Esophagus muscularis mucosa (tissue), 4 donors: Measurements from ENCODE around the gene REXO2. TPM values are rescaled to one million over a fixed set of nuclear protein-coding genes. Genes with fewer than 3 reads are reported as not detected.

Experiments used
- DNase-seq: peaks from one replicate; pipeline ENCODE4 v3.0.0-alpha.2; 2017; ENCODE audit errors: extremely low spot score
- H3K27ac ChIP-seq, 4 donors: fragments of 200-600 bp; sonication (generic); replicated peaks in 1 of 4; 1 replicate in 3 of 4; 2 replicates in 1 of 4; pipeline ENCODE4 v1.5.1; 2016 to 2019; ENCODE audit warnings: mild to moderate bottlenecking in 1 of 4
- H3K27me3 ChIP-seq, 4 donors: fragments of 200-600 bp; sonication (generic); one replicate each; pipeline versions ENCODE4 v1.5.1 to v1.6.0; 2016 to 2019
- H3K36me3 ChIP-seq, 4 donors: fragments of 200-600 bp; sonication (generic); one replicate each; pipeline ENCODE4 v1.5.1; 2016 to 2019
- H3K4me1 ChIP-seq, 4 donors: fragments of 200-600 bp; sonication (generic); one replicate each; pipeline ENCODE4 v1.5.1; 2016 to 2019
- H3K4me3 ChIP-seq, 4 donors: fragments of 200-600 bp; sonication (generic); 1 replicate in 2 of 4; 2 replicates in 2 of 4; pipeline ENCODE4 v1.5.1; 2016 to 2019; ENCODE audit warnings: mild to moderate bottlenecking in 4 of 4, moderate library complexity in 1 of 4
- H3K9me3 ChIP-seq, 4 donors: fragments of 200-600 bp; sonication (generic); 1 replicate in 3 of 4; 2 replicates in 1 of 4; pipeline ENCODE4 v1.5.1; 2016 to 2019
- EP300 ChIP-seq: sonication (generic); formaldehyde crosslinking; IDR thresholded peaks from one replicate; pipeline ENCODE4 v1.6.1; 2017; ENCODE audit warnings: antibody characterized with exemption
- POLR2A ChIP-seq: fragments of 450-650 bp; IDR thresholded peaks from one replicate; pipeline ENCODE4 v1.6.1; 2017; ENCODE audit warnings: antibody characterized with exemption, moderate library complexity, mild to moderate bottlenecking, low read depth
- POLR2AphosphoS5 ChIP-seq, 2 donors: sonication (generic); formaldehyde crosslinking; IDR thresholded peaks; one replicate each; pipeline ENCODE4 v1.6.1; 2017; ENCODE audit warnings: antibody characterized with exemption in 2 of 2
- WGBS: methylation state at CpG from one replicate; pipeline ENCODE4 v1.1.5; 2018; 5-methylcytosine and 5-hydroxymethylcytosine counted together
- intact Hi-C: fragments of 100-400 bp; cut with DNase I; formaldehyde crosslinking; loops from one replicate; pipeline ENCODE4 v1.15.1; 2023
- total RNA-seq, 4 donors: library from RNA; depleted of rRNA; stranded (reverse); fragments of >200 nt; gene quantifications; one replicate each; pipeline versions ENCODE4 v1.1.0 to v1.2.1, GENCODE V29; 2016
- TF ChIP-seq, protein P1 (sequence below), 3 experiments: fragments of 200-600 bp in 2 of 3; fragments of 450-650 bp in 1 of 3; sonication (generic) in 2 of 3; IDR thresholded peaks; one replicate each; pipeline ENCODE4 v1.5.1; 2017 to 2019; ENCODE audit warnings: antibody characterized with exemption in 3 of 3, mild to moderate bottlenecking in 2 of 3, moderate library complexity in 1 of 3

Gene REXO2
- total RNA-seq, 4 donors from 2014 or later = 95.1 to 152 (median 142) TPM

DNA sequence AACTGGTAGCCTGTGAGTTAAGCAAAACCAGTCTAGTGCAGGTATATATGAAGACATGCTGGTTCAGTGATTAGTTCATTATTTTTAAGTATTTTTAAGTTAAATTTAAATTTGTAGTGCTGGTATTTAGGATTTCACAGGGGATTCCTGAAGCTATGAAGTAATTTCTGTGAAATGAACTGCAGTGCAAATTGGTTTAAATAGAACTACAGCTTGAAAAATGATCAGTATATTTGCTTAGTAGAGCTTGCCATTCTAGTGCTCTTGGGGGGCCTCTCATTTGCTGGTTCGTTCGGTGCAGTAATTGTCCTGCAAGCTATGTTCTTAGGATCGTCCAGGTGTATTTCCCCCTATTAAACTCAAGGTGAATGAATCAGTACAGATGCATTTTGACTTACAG is 13.1 kb downstream of the REXO2 start:
- Histone ChIP-seq H3K4me3 (no peak overlapping the region), H3K4me1 (peaks cover 9 to 17% (median 16%) of the 10 kb centered on the region in 4 donors), H3K27ac (no peak overlapping the region), H3K36me3 (peaks cover 18 to 52% (median 27%) of the 10 kb centered on the region in 4 donors), H3K9me3 (no peaks in the 10 kb centered on the region), H3K27me3 (no peaks in the 10 kb centered on the region)
- WGBS = 96% methylated on average over 3 of the region's 3 CpGs
- no peak for DNase-seq
- intact Hi-C loops = no loop called here
- TF ChIP-seq POLR2AphosphoS5 (IDR thresholded peaks at IDR 0.05) (no peak), POLR2A (no peak), EP300 (no peak)
- TF ChIP-seq, protein P1, sequence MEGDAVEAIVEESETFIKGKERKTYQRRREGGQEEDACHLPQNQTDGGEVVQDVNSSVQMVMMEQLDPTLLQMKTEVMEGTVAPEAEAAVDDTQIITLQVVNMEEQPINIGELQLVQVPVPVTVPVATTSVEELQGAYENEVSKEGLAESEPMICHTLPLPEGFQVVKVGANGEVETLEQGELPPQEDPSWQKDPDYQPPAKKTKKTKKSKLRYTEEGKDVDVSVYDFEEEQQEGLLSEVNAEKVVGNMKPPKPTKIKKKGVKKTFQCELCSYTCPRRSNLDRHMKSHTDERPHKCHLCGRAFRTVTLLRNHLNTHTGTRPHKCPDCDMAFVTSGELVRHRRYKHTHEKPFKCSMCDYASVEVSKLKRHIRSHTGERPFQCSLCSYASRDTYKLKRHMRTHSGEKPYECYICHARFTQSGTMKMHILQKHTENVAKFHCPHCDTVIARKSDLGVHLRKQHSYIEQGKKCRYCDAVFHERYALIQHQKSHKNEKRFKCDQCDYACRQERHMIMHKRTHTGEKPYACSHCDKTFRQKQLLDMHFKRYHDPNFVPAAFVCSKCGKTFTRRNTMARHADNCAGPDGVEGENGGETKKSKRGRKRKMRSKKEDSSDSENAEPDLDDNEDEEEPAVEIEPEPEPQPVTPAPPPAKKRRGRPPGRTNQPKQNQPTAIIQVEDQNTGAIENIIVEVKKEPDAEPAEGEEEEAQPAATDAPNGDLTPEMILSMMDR (IDR thresholded peaks at IDR 0.05) = no peak

DNA sequence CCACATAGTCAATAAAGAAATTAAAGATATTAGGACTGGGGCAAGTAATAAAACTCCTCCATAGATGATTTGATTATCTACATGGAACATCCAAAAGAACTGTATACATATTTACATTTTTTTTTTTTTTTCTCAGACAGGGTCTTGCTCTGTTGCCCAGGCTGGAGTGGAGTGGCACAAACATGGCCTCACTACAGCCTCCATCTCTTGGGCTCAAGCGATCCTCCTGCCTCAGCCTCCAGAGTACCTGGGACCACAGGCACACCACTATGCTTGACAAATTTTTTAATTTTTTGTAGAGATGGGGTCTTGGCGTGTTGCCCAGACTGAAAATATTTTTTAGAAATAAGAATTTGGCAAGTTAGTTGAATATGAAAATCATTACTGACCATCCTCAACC is 24.7 kb downstream of the REXO2 start:
- Histone ChIP-seq H3K4me1 (no peaks in the 10 kb centered on the region), H3K27me3 (no peaks in the 10 kb centered on the region), H3K4me3 (no peak overlapping the region), H3K36me3 (no peaks in the 10 kb centered on the region), H3K9me3 (peaks cover 0 to 3% (median 0%) of the 10 kb centered on the region in 4 donors), H3K27ac (no peak overlapping the region)
- 96% methylated on average over 2 of the region's 2 CpGs for WGBS
- no peak for DNase-seq
- TF ChIP-seq POLR2A = no peak
- TF ChIP-seq POLR2AphosphoS5 (IDR thresholded peaks at IDR 0.05) = no peak
- TF ChIP-seq, protein P1 (IDR thresholded peaks at IDR 0.05) = no peak
- TF ChIP-seq EP300 = no peak
- intact Hi-C loops = no loop called here

DNA sequence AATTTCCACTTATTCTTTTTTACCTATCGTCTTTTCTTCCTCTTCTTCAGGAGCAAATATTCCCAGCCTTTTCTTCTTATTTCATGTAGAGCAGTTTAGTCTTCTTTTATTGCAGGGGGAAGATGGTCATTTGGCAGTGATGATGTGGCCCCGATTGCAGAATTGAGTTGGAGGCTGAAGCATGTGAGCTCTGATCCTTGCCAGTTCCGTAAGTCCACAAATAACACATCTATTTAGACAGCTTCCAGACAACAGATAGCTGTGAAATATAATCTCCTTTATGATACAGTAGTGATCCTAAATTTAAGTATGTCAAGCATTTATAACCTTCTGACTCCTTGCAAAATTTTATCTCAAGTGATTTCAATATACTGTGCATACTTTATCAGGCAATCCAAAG is 27.5 kb downstream of the REXO2 start:
- H3K36me3 ChIP-seq = no peaks in the 10 kb centered on the region
- H3K27me3 ChIP-seq = no peaks in the 10 kb centered on the region
- 83% methylated on average over 3 of the region's 3 CpGs for WGBS
- H3K9me3 ChIP-seq = peaks cover 0 to 3% (median 0%) of the 10 kb centered on the region in 4 donors
- no peak for TF ChIP-seq POLR2AphosphoS5 (IDR thresholded peaks at IDR 0.05)
- no peak for TF ChIP-seq POLR2A
- no peak for TF ChIP-seq EP300
- TF ChIP-seq, protein P1 (IDR thresholded peaks at IDR 0.05) = no peak
- intact Hi-C loops = no loop called here
- H3K27ac ChIP-seq = no peak overlapping the region
- no peak for DNase-seq
- no peaks in the 10 kb centered on the region for H3K4me1 ChIP-seq
- H3K4me3 ChIP-seq = no peak overlapping the region

DNA sequence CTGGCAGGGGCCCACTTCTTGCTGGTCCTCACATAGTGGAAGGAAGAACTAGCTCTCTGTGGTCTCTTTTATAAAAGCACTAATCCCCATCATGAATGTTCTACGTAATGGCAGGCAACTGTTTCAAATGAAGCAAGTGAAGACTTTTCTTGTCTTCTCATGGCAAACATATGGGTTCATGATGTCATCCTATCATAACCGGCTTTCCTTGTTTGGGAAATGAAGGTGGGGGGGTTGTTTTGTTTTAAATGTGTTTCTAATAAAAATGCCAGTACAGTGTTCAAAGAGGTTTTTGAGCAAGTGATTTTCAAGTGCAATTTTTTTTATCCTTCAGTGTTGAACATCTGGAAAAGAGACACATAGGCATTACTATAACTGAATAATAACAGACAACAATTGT is 33.4 kb downstream of the REXO2 start:
- Histone ChIP-seq H3K4me1 (no peaks in the 10 kb centered on the region), H3K27me3 (no peaks in the 10 kb centered on the region), H3K27ac (no peak overlapping the region), H3K9me3 (no peaks in the 10 kb centered on the region), H3K4me3 (no peak overlapping the region), H3K36me3 (no peaks in the 10 kb centered on the region)
- WGBS = 87% methylated on average over 2 of the region's 2 CpGs
- intact Hi-C loops = no loop called here
- no peak for DNase-seq
- TF ChIP-seq POLR2AphosphoS5 (IDR thresholded peaks at IDR 0.05) (no peak), EP300 (no peak), POLR2A (no peak)
- TF ChIP-seq, protein P1 (IDR thresholded peaks at IDR 0.05) = no peak

DNA sequence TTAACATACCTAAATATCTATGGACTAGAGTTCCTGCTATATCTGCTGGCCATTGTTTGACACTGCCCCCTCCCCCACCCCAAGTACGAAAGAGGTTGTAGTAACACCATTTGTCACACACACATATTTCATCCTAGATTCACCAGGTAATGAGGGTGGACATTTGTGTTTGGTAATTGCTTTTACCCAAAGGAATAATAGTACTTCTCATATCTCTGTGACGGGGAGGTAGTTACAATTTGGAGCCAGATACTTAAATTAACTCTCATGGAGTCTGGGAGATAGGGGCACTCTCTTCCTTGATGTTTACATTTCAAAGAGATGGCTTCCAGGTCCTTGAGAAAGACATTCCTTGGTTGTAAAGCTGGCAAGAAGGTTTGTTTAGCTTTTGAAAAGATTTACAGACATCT is 38.7 kb downstream of the REXO2 start:
- H3K36me3 ChIP-seq = no peaks in the 10 kb centered on the region
- 16% methylated on average over 2 of the region's 2 CpGs for WGBS
- no peak for DNase-seq
- TF ChIP-seq, protein P1 (IDR thresholded peaks at IDR 0.05) = no peak
- TF ChIP-seq POLR2A = no peak
- no peak for TF ChIP-seq EP300
- no peak for TF ChIP-seq POLR2AphosphoS5 (IDR thresholded peaks at IDR 0.05)
- H3K27me3 ChIP-seq = no peaks in the 10 kb centered on the region
- H3K4me3 ChIP-seq = no peak overlapping the region
- no peaks in the 10 kb centered on the region for H3K9me3 ChIP-seq
- no peak overlapping the region for H3K27ac ChIP-seq
- peaks cover 0 to 11% (median 9%) of the 10 kb centered on the region in 4 donors for H3K4me1 ChIP-seq
- intact Hi-C loops = no loop called here
